Tibial nerve (tissue), 4 donors: Measurements from ENCODE around the gene CCDC150.

ENCODE experiments used
- CTCF ChIP-seq, 5 experiments: fragments of 200-600 bp in 3 of 5; fragments of 450-650 bp in 2 of 5; sonication (generic) in 3 of 5; IDR thresholded peaks; one replicate each; pipeline ENCODE4 v1.5.1; 2016 to 2019; ENCODE audit warnings: antibody characterized with exemption in 5 of 5, mild to moderate bottlenecking in 3 of 5, moderate library complexity in 2 of 5
- EP300 ChIP-seq, 2 donors: sonication (generic); formaldehyde crosslinking; IDR thresholded peaks; one replicate each; pipeline ENCODE4 v1.6.1; 2017; ENCODE audit warnings: antibody characterized with exemption in 2 of 2, mild to moderate bottlenecking in 1 of 2
- POLR2A ChIP-seq, 2 donors: fragments of 450-650 bp; IDR thresholded peaks; one replicate each; pipeline ENCODE4 v1.6.1; 2017; ENCODE audit warnings: antibody characterized with exemption in 2 of 2, mild to moderate bottlenecking in 2 of 2, moderate library complexity in 2 of 2

GRCh38 chr2:196598412-196598811 is 41.1 kb upstream of the CCDC150 start:
- TF ChIP-seq POLR2A (IDR thresholded peaks at IDR 0.05) (no peak), CTCF (IDR thresholded peaks at IDR 0.05) (no peak), EP300 (IDR thresholded peaks at IDR 0.05) (no peak)
